Brain microvascular endothelial cell (primary cell): Measurements from ENCODE around the gene STARD3.

ENCODE experiments used
- DNase-seq: peaks from one replicate; pipeline ENCODE4 v3.0.0-alpha.2; 2020
- H3K27ac ChIP-seq: fragments of 250-450 bp; sonication (Bioruptor Pico); 2 replicates; pipeline ENCODE4 v1.5.1; 2020; ENCODE audit warnings: mild to moderate bottlenecking, moderate library complexity
- H3K27me3 ChIP-seq: fragments of 250-450 bp; sonication (Bioruptor Pico); replicated peaks from 2 replicates; pipeline ENCODE4 v1.5.1; 2020; ENCODE audit warnings: mild to moderate bottlenecking
- H3K36me3 ChIP-seq: fragments of 250-450 bp; sonication (Bioruptor Pico); replicated peaks from 2 replicates; pipeline ENCODE4 v1.5.1; 2020; ENCODE audit warnings: mild to moderate bottlenecking
- H3K4me3 ChIP-seq: 2 replicates; pipeline ENCODE4 v1.5.1; 2011; ENCODE audit warnings: low read depth, mild to moderate bottlenecking, control low read depth, low read length, moderate library complexity
- in situ Hi-C: cut with HindIII; loops from 2 replicates; pipeline ENCODE4 v1.10.0; 2017; ENCODE audit warnings: low sequenced_read_pairs, low pct_ligation_motif_present
- TF ChIP-seq, protein P1 (sequence below): IDR thresholded peaks from 2 replicates; pipeline ENCODE4 v1.5.1; 2011; ENCODE audit warnings: low read depth, mild to moderate bottlenecking, moderate library complexity, low read length, control low read depth, inconsistent platforms; ENCODE audit errors: missing control alignments

Gene STARD3

DNA sequence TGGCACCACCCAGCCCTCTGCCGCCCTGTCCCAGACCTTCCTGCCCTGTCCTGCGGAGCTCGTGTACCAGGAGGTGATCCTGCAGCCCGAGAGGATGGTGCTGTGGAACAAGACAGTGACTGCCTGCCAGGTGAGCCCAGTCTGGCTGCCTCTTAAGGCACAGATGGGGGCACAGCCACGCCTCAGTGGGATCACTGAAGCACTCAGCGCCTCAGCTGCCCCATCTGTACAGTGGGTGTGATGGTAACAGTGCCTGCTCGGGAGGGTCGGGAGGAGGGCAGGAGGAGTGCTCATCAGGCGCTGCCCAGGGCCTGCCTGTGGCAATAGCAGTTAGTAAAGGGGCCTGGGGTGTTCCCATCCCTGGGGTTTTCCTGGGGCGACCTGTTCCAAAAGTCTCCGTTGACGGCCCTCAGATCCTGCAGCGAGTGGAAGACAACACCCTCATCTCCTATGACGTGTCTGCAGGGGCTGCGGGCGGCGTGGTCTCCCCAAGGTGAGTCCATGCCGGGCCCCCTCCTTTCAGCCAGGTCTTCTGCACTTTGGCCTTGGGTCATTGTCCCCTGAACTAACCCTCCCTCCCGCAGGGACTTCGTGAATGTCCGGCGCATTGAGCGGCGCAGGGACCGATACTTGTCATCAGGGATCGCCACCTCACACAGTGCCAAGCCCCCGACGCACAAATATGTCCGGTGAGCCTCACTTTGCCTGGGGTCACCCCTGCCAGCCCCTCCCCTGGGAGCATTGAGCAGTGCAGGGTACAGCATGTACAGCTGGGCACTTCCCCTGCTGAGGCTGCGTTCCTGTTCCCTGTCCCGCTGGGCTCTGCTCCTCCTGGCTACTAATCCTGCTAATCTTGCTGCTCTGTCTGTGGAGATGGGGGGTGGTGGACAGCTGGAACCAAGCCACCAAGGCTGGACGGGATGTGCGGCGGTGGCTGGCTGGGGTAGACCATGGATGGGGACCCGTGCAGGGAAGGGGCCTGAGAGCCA lies 23.7 kb downstream of the STARD3 start:
- in situ Hi-C loops: no loop called here
- no peak overlapping the region for H3K27ac ChIP-seq

DNA sequence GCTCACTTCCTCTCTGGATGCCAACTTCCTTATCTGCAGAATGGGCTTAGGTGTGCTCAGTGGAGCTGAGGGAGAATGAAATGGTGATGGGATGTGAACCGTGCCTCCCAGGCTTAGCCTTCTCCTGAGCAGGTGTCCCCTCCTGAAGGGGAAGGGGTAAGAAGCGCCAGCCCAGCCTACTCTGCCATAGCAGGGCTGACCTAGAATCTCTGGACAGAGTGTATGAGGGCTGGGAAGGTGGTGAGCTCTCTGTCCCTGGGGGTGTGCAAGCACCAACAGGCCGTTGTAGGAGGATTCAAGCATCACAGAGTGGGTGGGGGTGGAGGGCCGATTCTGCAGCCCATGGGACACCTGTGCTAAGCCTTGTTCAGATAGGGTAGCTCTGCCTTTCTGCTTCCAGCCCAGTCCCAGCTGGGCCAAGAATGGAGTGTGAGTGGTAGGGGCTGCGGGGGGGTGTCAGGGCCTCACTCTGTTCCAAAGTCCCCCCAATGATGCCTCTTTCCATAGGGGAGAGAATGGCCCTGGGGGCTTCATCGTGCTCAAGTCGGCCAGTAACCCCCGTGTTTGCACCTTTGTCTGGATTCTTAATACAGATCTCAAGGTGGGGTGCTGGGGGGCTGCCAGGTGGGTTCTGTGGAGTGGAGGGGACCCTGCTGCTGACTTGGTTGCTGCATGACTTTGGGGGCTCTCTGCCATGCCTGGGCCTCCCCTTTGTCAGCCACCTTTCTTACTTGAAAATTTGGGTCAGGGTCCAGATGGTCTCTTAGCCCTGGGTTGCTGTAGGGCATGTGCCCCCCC lies 25.0 kb downstream of the STARD3 start:
- peaks cover 23% of the 10 kb centered on the region for H3K36me3 ChIP-seq
- no peak overlapping the region for H3K4me3 ChIP-seq
- in situ Hi-C loops: no loop called here
- peaks cover 3% of the 10 kb centered on the region for H3K27me3 ChIP-seq
- TF ChIP-seq, protein P1, sequence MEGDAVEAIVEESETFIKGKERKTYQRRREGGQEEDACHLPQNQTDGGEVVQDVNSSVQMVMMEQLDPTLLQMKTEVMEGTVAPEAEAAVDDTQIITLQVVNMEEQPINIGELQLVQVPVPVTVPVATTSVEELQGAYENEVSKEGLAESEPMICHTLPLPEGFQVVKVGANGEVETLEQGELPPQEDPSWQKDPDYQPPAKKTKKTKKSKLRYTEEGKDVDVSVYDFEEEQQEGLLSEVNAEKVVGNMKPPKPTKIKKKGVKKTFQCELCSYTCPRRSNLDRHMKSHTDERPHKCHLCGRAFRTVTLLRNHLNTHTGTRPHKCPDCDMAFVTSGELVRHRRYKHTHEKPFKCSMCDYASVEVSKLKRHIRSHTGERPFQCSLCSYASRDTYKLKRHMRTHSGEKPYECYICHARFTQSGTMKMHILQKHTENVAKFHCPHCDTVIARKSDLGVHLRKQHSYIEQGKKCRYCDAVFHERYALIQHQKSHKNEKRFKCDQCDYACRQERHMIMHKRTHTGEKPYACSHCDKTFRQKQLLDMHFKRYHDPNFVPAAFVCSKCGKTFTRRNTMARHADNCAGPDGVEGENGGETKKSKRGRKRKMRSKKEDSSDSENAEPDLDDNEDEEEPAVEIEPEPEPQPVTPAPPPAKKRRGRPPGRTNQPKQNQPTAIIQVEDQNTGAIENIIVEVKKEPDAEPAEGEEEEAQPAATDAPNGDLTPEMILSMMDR: no peak
- no peak for DNase-seq
- H3K27ac ChIP-seq: no peak overlapping the region

More for the DNA sequence above, 23.7 kb downstream of the STARD3 start:
- no peak overlapping the region for H3K4me3 ChIP-seq
- TF ChIP-seq, protein P1: no peak
- H3K27me3 ChIP-seq: no peaks in the 10 kb centered on the region
- DNase-seq: no peak
- peaks cover 23% of the 10 kb centered on the region for H3K36me3 ChIP-seq

DNA sequence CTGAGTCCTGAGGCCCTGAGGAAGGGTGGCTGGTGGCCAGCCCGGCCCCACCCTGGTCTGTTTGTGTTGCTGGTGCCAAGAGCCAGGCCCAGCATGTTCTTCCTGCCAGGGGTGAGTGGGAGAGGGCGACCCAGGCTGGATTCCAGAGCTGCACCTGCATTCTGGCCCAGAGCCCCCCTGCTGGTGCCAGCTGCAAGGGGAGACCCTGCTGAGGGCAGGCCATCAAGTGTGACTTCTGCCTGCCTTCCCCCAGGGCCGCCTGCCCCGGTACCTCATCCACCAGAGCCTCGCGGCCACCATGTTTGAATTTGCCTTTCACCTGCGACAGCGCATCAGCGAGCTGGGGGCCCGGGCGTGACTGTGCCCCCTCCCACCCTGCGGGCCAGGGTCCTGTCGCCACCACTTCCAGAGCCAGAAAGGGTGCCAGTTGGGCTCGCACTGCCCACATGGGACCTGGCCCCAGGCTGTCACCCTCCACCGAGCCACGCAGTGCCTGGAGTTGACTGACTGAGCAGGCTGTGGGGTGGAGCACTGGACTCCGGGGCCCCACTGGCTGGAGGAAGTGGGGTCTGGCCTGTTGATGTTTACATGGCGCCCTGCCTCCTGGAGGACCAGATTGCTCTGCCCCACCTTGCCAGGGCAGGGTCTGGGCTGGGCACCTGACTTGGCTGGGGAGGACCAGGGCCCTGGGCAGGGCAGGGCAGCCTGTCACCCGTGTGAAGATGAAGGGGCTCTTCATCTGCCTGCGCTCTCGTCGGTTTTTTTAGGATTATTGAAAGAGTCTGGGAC lies 25.8 kb downstream of the STARD3 start:
- TF ChIP-seq, protein P1: no peak

DNA sequence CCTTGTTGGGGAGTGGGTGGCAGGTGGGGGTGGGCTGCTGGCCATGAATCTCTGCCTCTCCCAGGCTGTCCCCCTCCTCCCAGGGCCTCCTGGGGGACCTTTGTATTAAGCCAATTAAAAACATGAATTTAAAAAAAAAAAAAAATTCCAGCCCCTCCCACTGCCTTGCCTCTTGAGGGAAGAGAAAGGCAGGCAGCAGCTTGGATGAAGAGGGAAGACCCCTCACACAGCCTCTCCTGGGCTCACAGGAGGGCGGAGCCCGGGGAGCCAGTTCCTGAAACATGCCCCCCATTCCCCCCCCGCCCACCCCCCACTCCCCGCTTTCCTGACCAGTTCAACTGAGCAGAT lies 26.4 kb downstream of the STARD3 start:
- Histone ChIP-seq H3K4me3 (no peak overlapping the region), H3K36me3 (peaks cover 23% of the 10 kb centered on the region), H3K27ac (no peak overlapping the region), H3K27me3 (peaks cover 10% of the 10 kb centered on the region)
- TF ChIP-seq, protein P1: no peak
- in situ Hi-C loops: no loop called here
- no peak for DNase-seq

More for the DNA sequence above, 25.8 kb downstream of the STARD3 start:
- Histone ChIP-seq H3K27me3 (peaks cover 10% of the 10 kb centered on the region), H3K4me3 (no peak overlapping the region), H3K27ac (no peak overlapping the region), H3K36me3 (peaks cover 23% of the 10 kb centered on the region)
- in situ Hi-C loops: no loop called here
- DNase-seq: no peak

DNA sequence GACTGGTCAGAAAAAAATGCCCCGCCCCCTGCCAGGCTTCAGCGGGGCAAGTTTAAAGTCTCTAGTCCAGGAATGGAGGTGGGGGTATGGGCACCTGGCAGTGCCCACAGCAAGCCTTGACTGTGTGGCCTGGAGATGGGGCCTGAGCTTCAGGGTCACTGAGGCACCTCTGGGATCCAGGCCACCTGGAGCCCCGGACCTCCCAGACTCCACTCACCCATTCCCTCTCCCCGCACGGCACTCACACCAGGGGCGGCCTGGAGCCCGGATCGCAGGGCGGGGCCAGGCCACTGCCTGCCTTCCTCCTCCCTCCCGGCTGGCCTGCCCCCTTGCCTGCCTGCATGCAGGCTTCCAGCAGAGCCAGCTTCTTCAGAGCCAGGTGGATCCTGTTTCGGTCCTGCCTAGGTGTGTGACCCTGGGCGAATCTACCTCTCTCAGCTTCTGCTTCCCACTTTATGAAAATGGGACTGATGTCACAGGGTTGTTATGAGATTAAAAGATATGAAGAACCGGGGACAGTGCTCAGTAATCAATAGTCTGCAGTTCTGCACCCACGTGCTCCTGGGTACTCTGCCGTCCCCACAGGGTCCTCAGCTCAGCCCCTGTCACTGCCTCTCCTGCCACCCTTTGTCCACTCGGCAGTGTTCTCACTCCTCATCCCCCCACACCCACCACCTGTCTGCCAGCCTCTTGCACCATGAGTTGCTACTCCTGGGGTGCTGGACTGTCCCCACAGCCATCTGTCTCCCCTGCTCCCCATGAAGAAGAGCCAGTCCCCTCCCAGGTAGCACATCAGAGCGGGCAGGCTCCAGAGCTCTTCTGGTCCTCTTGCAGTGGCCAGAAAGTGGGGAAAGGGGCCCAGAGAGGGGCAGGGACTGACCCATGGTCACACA lies 27.0 kb downstream of the STARD3 start:
- peaks cover 23% of the 10 kb centered on the region for H3K36me3 ChIP-seq
- no peak overlapping the region for H3K4me3 ChIP-seq
- no peak overlapping the region for H3K27ac ChIP-seq
- no peak for DNase-seq
- in situ Hi-C loops: no loop called here
- TF ChIP-seq, protein P1: no peak
- peaks cover 10% of the 10 kb centered on the region for H3K27me3 ChIP-seq
